GM23338 (cell line): ENCODE results near the gene ING1. TPM values are rescaled to one million over a fixed set of nuclear protein-coding genes. Genes with fewer than 3 reads are reported as not detected.

Experiments
- ATAC-seq: fragments of 200-7000 bp; cut with Tn5 transposase; 3 replicates; pipeline ENCODE4 v1.9.1; 2020
- DNase-seq: peaks from one replicate; pipeline ENCODE4 v3.0.0-alpha.2; 2015; ENCODE audit warnings: low spot score
- H2AFZ ChIP-seq: fragments of 200-600 bp; sonication (generic); 2 replicates; pipeline ENCODE4 v1.8.0; 2016; ENCODE audit warnings: antibody characterized with exemption, mild to moderate bottlenecking, moderate library complexity
- H3F3A ChIP-seq: fragments of 200-600 bp; sonication (generic); replicated peaks from 2 replicates; pipeline ENCODE4 v1.8.0; 2017; ENCODE audit warnings: antibody characterized with exemption, mixed run types, low read depth
- H3K27ac ChIP-seq: fragments of 200-600 bp; sonication (generic); 2 replicates; pipeline ENCODE4 v1.6.1; 2016; ENCODE audit warnings: low read depth
- H3K27me3 ChIP-seq: fragments of 200-600 bp; sonication (generic); 2 replicates; pipeline ENCODE4 v1.8.0; 2016; ENCODE audit warnings: mild to moderate bottlenecking, mixed run types, moderate library complexity; ENCODE audit not compliant: insufficient read depth
- H3K36me3 ChIP-seq: fragments of 200-600 bp; sonication (generic); 2 replicates; pipeline ENCODE4 v1.8.0; 2016; ENCODE audit warnings: mild to moderate bottlenecking; ENCODE audit not compliant: insufficient read depth
- H3K4me1 ChIP-seq: fragments of 200-600 bp; sonication (generic); 2 replicates; pipeline ENCODE4 v1.8.0; 2016; ENCODE audit warnings: mild to moderate bottlenecking, moderate library complexity; ENCODE audit not compliant: insufficient read depth
- H3K4me2 ChIP-seq: fragments of 200-600 bp; sonication (generic); 2 replicates; pipeline ENCODE4 v1.7.1; 2017; ENCODE audit warnings: mixed run types
- H3K4me3 ChIP-seq: fragments of 200-600 bp; sonication (generic); 2 replicates; pipeline ENCODE4 v1.6.1; 2016; ENCODE audit warnings: mixed run types
- H3K79me2 ChIP-seq: fragments of 200-600 bp; sonication (generic); replicated peaks from 2 replicates; pipeline ENCODE4 v1.8.0; 2017; ENCODE audit warnings: mild to moderate bottlenecking; ENCODE audit not compliant: insufficient read depth
- H3K9me2 ChIP-seq: fragments of 200-600 bp; sonication (generic); 2 replicates; pipeline ENCODE4 v1.8.0; 2017; ENCODE audit not compliant: insufficient read depth
- H4K20me1 ChIP-seq: fragments of 200-600 bp; sonication (generic); replicated peaks from 2 replicates; pipeline ENCODE4 v1.8.0; 2017; ENCODE audit warnings: mild to moderate bottlenecking; ENCODE audit not compliant: insufficient read depth
- H3K27ac Mint-ChIP-seq: 2 replicates; pipeline ENCODE4 v1.8.0; 2020; ENCODE audit warnings: inconsistent platforms, mild to moderate bottlenecking, moderate library complexity, mixed read lengths
- H3K27me3 Mint-ChIP-seq: 3 replicates; pipeline ENCODE4 v1.8.0; 2022; ENCODE audit warnings: low read depth, mild to moderate bottlenecking, moderate library complexity, mixed read lengths, inconsistent platforms; ENCODE audit not compliant: insufficient read depth, poor library complexity
- H3K36me3 Mint-ChIP-seq: 3 replicates; pipeline ENCODE4 v1.8.0; 2021; ENCODE audit warnings: low read depth, mild to moderate bottlenecking, inconsistent platforms, moderate library complexity, mixed read lengths
- H3K4me1 Mint-ChIP-seq: 3 replicates; pipeline ENCODE4 v1.8.0; 2020; ENCODE audit warnings: mild to moderate bottlenecking, inconsistent platforms, mixed read lengths
- H3K4me3 Mint-ChIP-seq: 3 replicates; pipeline ENCODE4 v1.8.0; 2021; ENCODE audit warnings: moderate library complexity, mild to moderate bottlenecking, inconsistent platforms, mixed read lengths
- H3K9me3 Mint-ChIP-seq: 3 replicates; pipeline ENCODE4 v1.8.0; 2020; ENCODE audit warnings: moderate library complexity, mild to moderate bottlenecking, inconsistent platforms, mixed read lengths
- CTCF ChIP-seq, 2 experiments: fragments of 200-600 bp in 1 of 2; sonication (generic) in 1 of 2; conservative IDR thresholded peaks; 2 replicates each; pipeline versions ENCODE4 v1.5.1 to v1.6.1; 2016 to 2017; ENCODE audit warnings: antibody characterized with exemption in 2 of 2, low read depth in 2 of 2, mild to moderate bottlenecking in 2 of 2, moderate library complexity in 1 of 2
- ETS1 ChIP-seq: IDR thresholded peaks from 2 replicates; pipeline ENCODE4 v1.6.1; 2016; ENCODE audit warnings: antibody characterized with exemption
- EZH2 ChIP-seq: fragments of 200-600 bp; sonication (generic); IDR thresholded peaks from one replicate; pipeline ENCODE4 v1.8.0; 2017; ENCODE audit warnings: antibody characterized with exemption, mild to moderate bottlenecking, low read depth; ENCODE audit not compliant: unreplicated experiment
- EZH2phosphoT487 ChIP-seq: fragments of 200-600 bp; sonication (generic); IDR thresholded peaks from one replicate; pipeline ENCODE4 v1.8.1; 2018; ENCODE audit warnings: antibody characterized with exemption; ENCODE audit not compliant: unreplicated experiment
- NANOG ChIP-seq: IDR thresholded peaks from 2 replicates; pipeline ENCODE4 v1.6.1; 2016; ENCODE audit warnings: antibody characterized with exemption, borderline replicate concordance
- REST ChIP-seq: IDR thresholded peaks from one replicate; pipeline ENCODE4 v1.6.1; 2018; ENCODE audit warnings: antibody characterized with exemption; ENCODE audit not compliant: unreplicated experiment
- ZNF114 ChIP-seq: fragments of 250-450 bp; sonication (Bioruptor Pico); IDR thresholded peaks from 2 replicates; pipeline ENCODE4 v1.5.0; 2020; ENCODE audit warnings: mild to moderate bottlenecking, moderate library complexity
- polyA plus RNA-seq: library from polyadenylated mRNA; unstranded; fragments of >200 nt; fragmentation: Nextera tagmentation; extraction: Ambion mirVana; gene quantifications from 2 replicates; pipeline ENCODE4 v1.2.1, GENCODE V29; 2016
- total RNA-seq: library from RNA; depleted of rRNA; stranded (reverse); fragments of >200 nt; shearing (Covaris generic); gene quantifications from 2 replicates; pipeline ENCODE4 v1.2.3, GENCODE V29; 2014

The ING1 gene
- total and polyA plus RNA-seq, 2 experiments from 2014 or later = 27.4 to 34.4 TPM

- ATAC-seq (no peak), DNase-seq (no peak)
- Mint-ChIP-seq H3K4me1 (no peaks in the 10 kb centered on the region), H3K36me3 (peaks cover 42% of the 10 kb centered on the region), H3K27ac (no peak overlapping the region), H3K9me3 (no peaks in the 10 kb centered on the region), H3K27me3 (peaks cover 4% of the 10 kb centered on the region), H3K4me3 (no peak overlapping the region)
- H3K4me2 ChIP-seq = no peak overlapping the region
- H3F3A ChIP-seq = no peaks in the 10 kb centered on the region
- TF ChIP-seq ZNF114 (CRISPR knock-in tag) = no peak
- no peak for TF ChIP-seq EZH2
- TF ChIP-seq CTCF (conservative IDR thresholded peaks at IDR 0.05; ENCODE audit: low read depth in 2 of 2) = no peak
- TF ChIP-seq REST = no peak
- H3K27ac ChIP-seq = no peak overlapping the region
- no peak overlapping the region for H3K4me3 ChIP-seq
- H4K20me1 ChIP-seq = no peaks in the 10 kb centered on the region; the same call in none of the 2 replicates
- H2AFZ ChIP-seq = no peak overlapping the region
- no peaks in the 10 kb centered on the region for H3K27me3 ChIP-seq
- peaks cover 23% of the 10 kb centered on the region; the same call in 1 of the 2 replicates for H3K36me3 ChIP-seq
- H3K79me2 ChIP-seq = no peaks in the 10 kb centered on the region
- no peaks in the 10 kb centered on the region for H3K4me1 ChIP-seq
- H3K9me2 ChIP-seq = no peaks in the 10 kb centered on the region
These were observed 29.6 kb upstream of the ING1 start for GRCh38 chr13:110683921-110684320.

- no peaks in the 10 kb centered on the region; the same call in none of the 2 replicates for H4K20me1 ChIP-seq
- no peak overlapping the region for H3K27ac ChIP-seq
- no peak overlapping the region for H2AFZ ChIP-seq
- H3K9me2 ChIP-seq = no peaks in the 10 kb centered on the region
- no peaks in the 10 kb centered on the region for H3K79me2 ChIP-seq
- ATAC-seq (no peak), DNase-seq (no peak)
- Mint-ChIP-seq H3K27ac (no peak overlapping the region), H3K4me1 (no peaks in the 10 kb centered on the region), H3K4me3 (no peak overlapping the region), H3K36me3 (peaks cover 40% of the 10 kb centered on the region), H3K27me3 (peaks cover 4% of the 10 kb centered on the region), H3K9me3 (no peaks in the 10 kb centered on the region)
- H3K27me3 ChIP-seq = no peaks in the 10 kb centered on the region
- no peaks in the 10 kb centered on the region for H3K4me1 ChIP-seq
- TF ChIP-seq EZH2 = no peak
- TF ChIP-seq NANOG = no peak
- no peak for TF ChIP-seq REST
- no peak for TF ChIP-seq EZH2phosphoT487
- no peak for TF ChIP-seq ZNF114 (CRISPR knock-in tag)
- TF ChIP-seq ETS1 = no peak
- no peaks in the 10 kb centered on the region for H3F3A ChIP-seq
- no peak overlapping the region for H3K4me3 ChIP-seq
- H3K4me2 ChIP-seq = no peak overlapping the region
- H3K36me3 ChIP-seq = peaks cover 23% of the 10 kb centered on the region; the same call in 1 of the 2 replicates
These were observed 29.0 kb upstream of the ING1 start for GRCh38 chr13:110684388-110685056.
